ENCODE results near the gene CTRB2.
"Not testable (repeated sequence)": the region's sequence is repeated elsewhere in the genome, so short reads cannot be mapped to it uniquely, and the experiment has no call there.

CTRB2 gene

DNA sequence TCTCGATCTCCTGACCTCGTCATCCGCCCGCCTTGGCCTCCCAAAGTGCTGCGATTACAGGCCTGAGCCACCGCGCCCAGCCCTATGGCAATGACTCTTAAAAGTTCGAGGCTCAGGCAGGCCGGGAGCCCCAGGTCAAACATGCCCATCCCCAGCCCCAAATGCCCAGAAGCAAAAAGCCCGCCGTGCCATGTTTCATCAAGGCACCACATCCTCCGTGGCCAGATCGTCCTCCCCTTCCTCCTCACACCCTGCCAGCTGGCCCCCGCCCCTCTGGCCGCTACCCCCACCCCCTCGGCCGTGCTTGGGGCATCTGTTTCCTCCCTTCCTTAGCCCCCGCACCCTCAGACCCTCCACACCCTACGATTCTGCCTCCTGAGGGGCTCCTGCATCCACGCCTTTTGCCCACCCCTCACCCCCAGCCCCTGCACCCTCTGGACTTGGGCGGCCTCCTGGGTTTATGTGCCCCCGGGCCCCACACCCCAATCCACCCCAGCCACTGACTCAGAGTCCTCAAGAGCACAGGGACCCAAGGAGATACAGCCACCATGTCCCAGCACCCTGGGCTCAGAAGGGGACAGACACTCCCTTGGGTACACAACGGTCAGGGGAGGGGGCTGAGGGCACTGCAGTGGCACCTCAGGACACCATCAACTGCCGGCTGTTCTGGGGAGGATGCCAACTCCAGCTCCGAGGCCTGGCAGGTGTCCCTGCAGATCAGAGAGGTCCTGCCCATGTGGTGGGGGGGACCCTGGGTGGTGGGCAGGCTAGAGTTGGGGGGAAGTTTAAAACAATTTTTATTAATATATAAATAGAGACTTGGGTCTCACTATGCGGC is 18.9 kb upstream of the CTRB2 start:
- no peak for DNase-seq

DNA sequence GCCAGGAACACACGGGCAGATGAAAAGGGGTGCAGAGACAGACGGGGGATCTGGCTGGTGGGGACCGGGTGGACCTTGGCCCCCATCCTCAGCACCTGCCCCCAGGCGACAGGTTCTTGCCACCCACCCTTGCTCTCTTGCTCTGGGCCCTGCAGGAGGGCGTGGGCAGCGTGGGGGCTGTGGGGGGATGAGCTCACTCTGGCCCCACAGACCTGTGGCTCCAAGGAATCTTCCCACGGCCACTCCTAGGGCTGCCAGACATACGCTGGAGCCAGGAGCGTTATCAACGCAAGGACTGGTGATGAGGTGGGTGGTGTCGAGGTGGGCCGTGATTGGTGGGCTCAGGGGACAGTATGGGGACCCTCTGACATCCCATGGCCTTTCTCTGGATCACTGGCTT is 18.1 kb upstream of the CTRB2 start:
- DNase-seq, result no peak

- no peak for DNase-seq
Measured at GRCh38 chr16:75224306-75225082, 17.5 kb upstream of the CTRB2 start.

GRCh38 chr16:75223129-75223528 is 16.2 kb upstream of the CTRB2 start:
- not testable (repeated sequence) for DNase-seq

- DNase-seq, result no peak
Measured at GRCh38 chr16:75222271-75222783, 15.4 kb upstream of the CTRB2 start.

DNA sequence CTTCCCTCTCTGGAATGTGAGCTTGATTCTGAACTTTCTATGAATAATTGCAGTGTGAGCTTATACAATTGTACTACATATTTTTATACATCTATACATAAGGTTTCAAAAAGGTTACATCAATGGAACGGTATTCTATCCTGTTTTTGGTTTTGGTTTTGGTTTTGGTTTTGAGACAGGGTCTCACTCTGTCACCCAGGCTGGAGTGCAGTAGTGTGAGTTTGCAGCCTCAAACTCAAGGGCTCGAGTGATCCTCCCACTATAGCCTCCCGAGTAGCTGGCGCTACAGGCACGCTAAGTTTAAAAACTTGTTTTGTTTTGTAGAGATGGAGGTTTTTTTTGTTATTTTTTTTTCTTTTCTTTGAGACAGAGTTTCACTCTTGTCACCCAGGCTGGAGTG is 12.9 kb upstream of the CTRB2 start:
- DNase-seq, result peak; percentile 45

GRCh38 chr16:75219088-75219487 is 12.1 kb upstream of the CTRB2 start:
- DNase-seq, result no peak

- DNase-seq, result peak; percentile 31
Measured at GRCh38 chr16:75218256-75219076, 11.5 kb upstream of the CTRB2 start, which contains the start of gene CTRB1. Gene CTRB1, plus strand, starts transcription at chr16:75218988. Its CDS starts 20 bp downstream, at chr16:75219008.

DNA sequence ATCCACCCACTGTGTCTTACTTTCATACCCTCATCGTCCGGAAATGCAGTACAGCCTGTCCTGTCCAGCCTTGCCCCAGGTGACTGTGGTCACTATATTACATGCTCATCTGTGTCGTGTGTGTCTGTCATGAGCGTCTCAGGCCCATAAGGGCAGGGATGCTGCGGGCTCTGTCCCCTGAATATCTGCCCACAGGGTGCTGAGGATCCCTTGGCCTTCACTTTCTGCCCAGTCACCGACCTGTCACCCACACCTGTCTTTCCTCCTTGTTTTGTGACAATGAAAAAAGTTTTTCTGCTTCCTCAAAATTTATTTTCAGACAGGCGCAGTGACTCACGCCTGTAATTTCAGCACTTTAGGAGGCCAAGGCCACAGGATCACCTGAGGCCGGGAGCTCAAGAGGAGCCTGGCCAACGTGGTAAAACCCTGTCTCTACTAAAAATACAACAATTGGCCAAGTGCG is 10.5 kb upstream of the CTRB2 start:
- DNase-seq, result no peak

GRCh38 chr16:75216576-75216975 is 9.6 kb upstream of the CTRB2 start:
- DNase-seq, result no peak

- no peak for DNase-seq
Measured at GRCh38 chr16:75216127-75216526, 9.2 kb upstream of the CTRB2 start.

DNA sequence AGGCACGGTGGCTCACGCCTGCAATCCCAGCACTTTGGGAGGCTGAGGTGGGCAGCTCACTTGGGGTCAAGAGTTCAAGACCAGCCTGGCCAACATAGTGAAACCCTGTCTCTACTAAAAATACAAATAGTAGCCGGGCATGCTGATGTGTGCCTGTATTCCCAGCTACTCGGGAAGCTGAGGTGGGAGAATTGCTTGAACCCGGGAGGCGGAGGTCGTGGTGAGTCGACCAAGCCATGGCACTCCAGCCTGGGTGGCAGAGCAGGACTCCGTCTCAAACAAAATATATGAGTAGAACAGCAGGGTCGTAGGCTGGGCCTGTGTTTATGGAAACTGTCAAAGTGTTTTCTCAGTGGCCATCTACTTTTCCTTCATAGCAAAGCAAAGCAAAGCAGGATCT is 4.3 kb upstream of the CTRB2 start:
- DNase-seq, result not testable (repeated sequence)

GRCh38 chr16:75209944-75210343 is 3.0 kb upstream of the CTRB2 start:
- DNase-seq, result no peak

- DNase-seq, result not testable (repeated sequence)
Measured at GRCh38 chr16:75209514-75209913, 2.6 kb upstream of the CTRB2 start.

GRCh38 chr16:75208861-75209505 is 2.0 kb upstream of the CTRB2 start:
- no peak for DNase-seq

- DNase-seq, result no peak
Measured at GRCh38 chr16:75208242-75208825, 1.4 kb upstream of the CTRB2 start.

DNA sequence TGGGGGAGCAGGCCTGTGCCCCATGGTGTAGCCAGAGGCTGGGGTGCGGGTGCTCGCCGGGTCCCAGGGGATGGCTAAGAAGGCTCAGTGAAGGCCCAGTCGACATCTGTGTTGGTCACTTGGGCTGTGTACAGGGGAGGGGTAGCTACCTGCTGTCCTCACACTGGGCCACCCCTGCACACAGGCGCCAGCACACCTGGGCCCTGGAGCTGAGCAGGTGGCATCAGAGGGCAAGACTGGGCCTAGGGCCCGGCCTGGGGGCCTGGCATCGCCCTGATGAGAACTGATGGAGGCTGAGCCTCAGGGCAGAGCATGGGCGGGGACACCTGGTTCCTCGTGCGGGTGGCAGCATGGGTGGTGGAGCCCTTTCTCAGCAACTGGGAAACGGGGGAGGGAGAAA is 870 bp upstream of the CTRB2 start:
- no peak for DNase-seq

DNA sequence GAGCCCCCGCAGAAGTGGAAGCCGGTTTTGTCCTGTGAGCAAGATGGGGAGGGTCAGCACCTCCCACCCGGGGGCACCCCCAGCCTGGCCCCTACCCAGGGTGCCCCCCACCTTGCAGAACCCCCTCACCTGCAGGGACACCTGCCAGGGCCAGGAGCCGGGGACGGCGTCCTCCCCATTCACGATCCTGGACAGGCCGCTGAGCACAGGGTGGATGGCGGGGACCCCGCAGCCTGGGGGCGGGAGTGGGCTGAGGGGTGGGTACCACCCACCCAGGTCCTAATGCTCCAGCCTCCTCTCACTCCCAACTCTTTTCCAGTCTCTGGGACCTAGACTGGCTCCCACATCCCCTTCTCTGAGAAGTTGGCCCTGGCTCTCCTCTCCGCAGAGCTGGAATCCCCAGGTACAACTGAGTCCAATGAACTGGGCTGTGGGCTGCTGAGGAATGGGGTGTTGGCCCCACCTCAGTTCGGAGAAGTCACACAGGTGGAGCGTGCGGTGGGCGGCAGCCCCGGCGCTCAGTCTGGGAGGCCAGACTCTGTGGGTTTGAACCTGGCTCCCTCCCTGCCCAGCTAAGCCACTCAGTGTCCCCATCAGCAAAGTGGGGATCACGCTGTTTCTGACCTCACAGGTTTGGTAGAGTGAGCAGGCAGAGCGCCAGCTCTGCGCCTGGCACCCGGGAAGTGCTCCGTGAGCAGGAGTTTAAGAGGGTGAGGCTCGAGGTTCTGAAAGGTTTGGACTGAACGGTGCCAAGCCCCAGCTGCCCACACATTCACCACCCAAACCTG is 806 bp downstream of the CTRB2 start:
- DNase-seq, result not testable (repeated sequence)

DNA sequence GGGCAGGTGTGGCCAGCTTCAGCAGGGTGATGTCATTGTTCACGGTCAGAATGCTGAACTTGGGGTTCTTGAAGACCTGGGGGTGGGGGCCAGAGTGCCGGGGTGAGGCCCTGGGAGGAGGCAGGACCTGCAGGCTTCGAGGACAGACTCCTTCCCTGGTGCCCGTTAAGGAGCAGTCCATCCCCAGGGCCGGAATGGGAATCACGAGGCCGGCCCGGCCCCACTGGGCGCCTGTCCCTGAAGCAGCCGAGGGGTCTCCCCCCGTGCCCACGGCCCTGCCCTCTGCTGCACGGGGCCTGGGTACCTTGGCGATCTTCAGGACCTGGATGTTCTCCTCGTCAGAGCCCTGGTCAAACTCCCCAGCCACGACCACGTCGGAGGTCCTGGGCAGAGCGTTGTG is 1.5 kb downstream of the CTRB2 start:
- DNase-seq, result not testable (repeated sequence)

- DNase-seq, result not testable (repeated sequence)
Measured at GRCh38 chr16:75204905-75205304, 2.1 kb downstream of the CTRB2 start.

DNA sequence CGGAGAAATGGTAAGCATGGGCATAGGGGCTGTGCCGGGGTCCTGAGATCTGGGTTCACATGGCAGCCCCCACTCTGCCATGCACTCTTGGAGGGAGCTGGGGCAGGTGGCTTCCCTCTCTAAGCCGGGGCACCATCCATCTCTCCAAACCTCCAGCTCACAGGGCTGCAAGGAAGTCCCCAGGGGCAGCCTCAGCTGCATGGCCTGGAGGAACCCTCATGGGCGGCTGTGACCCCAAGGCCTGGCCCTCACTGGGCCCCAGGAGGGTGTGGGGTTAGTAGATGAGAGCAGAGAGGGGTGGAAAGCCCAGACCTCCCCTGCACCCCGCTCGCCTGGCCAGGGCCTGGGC is 2.6 kb downstream of the CTRB2 start:
- no peak for DNase-seq
